Measurements from ENCODE around the gene SNHG17. TPM values are rescaled to one million over a fixed set of nuclear protein-coding genes. Genes with fewer than 3 reads are reported as not detected.

SNHG17 gene
- total RNA-seq, result 11.4 and 11.9 TPM in 2 replicates

DNA sequence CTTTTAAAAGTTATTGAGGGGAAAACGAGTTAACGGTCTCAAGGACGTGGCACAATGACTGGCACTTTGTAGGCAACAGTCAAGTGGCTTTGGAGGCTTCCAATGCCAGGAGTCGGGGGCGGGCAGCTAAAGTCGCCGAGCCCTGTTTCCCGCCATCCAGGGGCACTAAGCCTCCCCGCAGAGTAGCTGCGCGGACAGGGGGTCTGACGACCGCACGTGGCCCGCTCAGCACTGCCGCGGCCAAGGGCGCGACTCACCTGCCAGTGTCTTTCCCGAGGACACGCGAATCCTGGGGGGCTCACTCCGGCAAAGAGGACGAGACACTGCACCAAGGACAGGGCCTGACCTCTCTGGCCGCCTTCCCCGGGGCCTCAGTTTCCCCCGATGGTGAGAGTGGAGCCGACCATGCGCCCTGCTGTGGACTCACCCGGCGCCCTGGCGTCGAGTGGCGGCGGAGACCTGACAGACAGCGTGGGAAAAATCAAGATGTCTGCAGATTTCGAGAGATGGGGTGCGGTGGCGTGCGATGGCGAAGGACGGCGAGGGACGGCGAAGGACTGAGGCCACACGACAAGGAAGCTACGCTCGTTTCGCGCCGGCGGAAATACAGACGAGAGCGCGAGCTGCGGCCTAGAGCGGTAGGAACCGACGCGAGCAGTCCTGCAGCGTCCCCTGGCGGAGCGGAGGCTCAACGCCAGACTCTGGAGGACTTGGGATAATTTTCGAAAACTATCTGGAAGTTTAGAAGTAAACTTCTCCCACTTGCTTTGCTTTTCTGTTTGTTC, at the start of gene SNHG17:
Gene SNHG17, minus strand, starts transcription at position 559 of the 785 bp plus-strand sequence.

GRCh38 chr20:38472513-38473366, 37.6 kb upstream of the SNHG17 start, which contains the start of gene RALGAPB:
RALGAPB (plus strand) TSS chr20:38472843; CDS start chr20:38488433, 15,590 bp downstream.

Small RNA genes within 50 kb of the gene (small RNA-seq; reads per million reads assigned to genes)
- gene RF00056 (0.11 reads per million), gene SNORA60 (18.0 reads per million, percentile 97 among the genes with 10 or more reads in this experiment), gene SNORA71A (3,847 reads per million, percentile 100 among the genes with 10 or more reads in this experiment), gene SNORA71B (2,325 reads per million, percentile 100 among the genes with 10 or more reads in this experiment), gene SNORA71C (29.3 reads per million, percentile 98 among the genes with 10 or more reads in this experiment), gene SNORA71D (45,157 reads per million, percentile 100 among the genes with 10 or more reads in this experiment), gene SNORA71E (not detected)

Other genes starting within 250 kb of the SNHG17 start
- gene KIAA1755, start 174.6 kb downstream of the SNHG17 start, total RNA-seq, result under 0.01 and 0.19 TPM in 2 replicates
- not detected in 2 replicates for gene BPI, start 131.2 kb downstream of the SNHG17 start, total RNA-seq
- gene LBP, start 88.8 kb downstream of the SNHG17 start, total RNA-seq, result under 0.01 TPM in 1 of 2 replicates, not detected in the other
- gene RALGAPB, start 37.5 kb upstream of the SNHG17 start, total RNA-seq, result 44.7 and 59.0 TPM in 2 replicates
- gene ADIG, start 145.9 kb upstream of the SNHG17 start, total RNA-seq, result not detected in 2 replicates
- gene ARHGAP40, start 166.5 kb upstream of the SNHG17 start, total RNA-seq, result under 0.01 and 0.10 TPM in 2 replicates

All from vein endothelial cell (primary cell).